CD4-positive, alpha-beta T cell treated with Interleukin-10 for 1 hour (primary cell): Measurements from ENCODE around the gene SMARCC2.
A peak's percentile ranks its signal among the peaks of the same experiment; 100 is the strongest.

Source experiments
- DNase-seq: peaks from one replicate; pipeline ENCODE4 v3.0.0-alpha.2; 2020

The SMARCC2 gene

GRCh38 chr12:56189099-56189917, at the start of gene SMARCC2:
SMARCC2 (minus strand) TSS chr12:56189483; CDS start chr12:56189461, 22 bp downstream.
- DNase-seq: peak; percentile 89

- DNase-seq: no peak
Measured at GRCh38 chr12:56237552-56237951, 48.3 kb upstream of the SMARCC2 start.

GRCh38 chr12:56236985-56237384, 47.7 kb upstream of the SMARCC2 start:
- no peak for DNase-seq

GRCh38 chr12:56236091-56236490, 46.8 kb upstream of the SMARCC2 start:
- no peak for DNase-seq

GRCh38 chr12:56234746-56235436, 45.6 kb upstream of the SMARCC2 start:
- no peak for DNase-seq

- no peak for DNase-seq
Measured at GRCh38 chr12:56231184-56231582, 41.9 kb upstream of the SMARCC2 start.

- DNase-seq: no peak
Measured at GRCh38 chr12:56230432-56231183, 41.3 kb upstream of the SMARCC2 start.

GRCh38 chr12:56229916-56230431, 40.7 kb upstream of the SMARCC2 start, which contains the start of gene SLC39A5:
SLC39A5 (plus strand) TSS chr12:56230051; CDS start chr12:56231275, 1,224 bp downstream.
- DNase-seq: no peak

- no peak for DNase-seq
Measured at GRCh38 chr12:56229082-56229481, 39.8 kb upstream of the SMARCC2 start.

GRCh38 chr12:56224954-56225353, 35.7 kb upstream of the SMARCC2 start:
- DNase-seq: no peak

GRCh38 chr12:56224102-56224701, 34.9 kb upstream of the SMARCC2 start, which contains the start of gene NABP2:
NABP2 (plus strand) TSS chr12:56224342; CDS start chr12:56224857, 515 bp downstream.
- peak; percentile 94 for DNase-seq

GRCh38 chr12:56223571-56224101, 34.4 kb upstream of the SMARCC2 start:
- DNase-seq: peak; percentile 6

- no peak for DNase-seq
Measured at GRCh38 chr12:56222531-56222895, 33.2 kb upstream of the SMARCC2 start.

- DNase-seq: peak; percentile 94
Measured at GRCh38 chr12:56221757-56222530, 32.7 kb upstream of the SMARCC2 start, which contains the start of gene RNF41. RNF41 (minus strand) TSS chr12:56221922; CDS start chr12:56214047, 7,875 bp downstream.

- DNase-seq: no peak
Measured at GRCh38 chr12:56221232-56221756, 32.0 kb upstream of the SMARCC2 start.

- no peak for DNase-seq
Measured at GRCh38 chr12:56220611-56221231, 31.4 kb upstream of the SMARCC2 start.

- no peak for DNase-seq
Measured at GRCh38 chr12:56219840-56220239, 30.6 kb upstream of the SMARCC2 start.

GRCh38 chr12:56216461-56216860, 27.2 kb upstream of the SMARCC2 start:
- no peak for DNase-seq

GRCh38 chr12:56213878-56214277, 24.6 kb upstream of the SMARCC2 start:
- no peak for DNase-seq

GRCh38 chr12:56212361-56212760, 23.1 kb upstream of the SMARCC2 start:
- no peak for DNase-seq

GRCh38 chr12:56208006-56208405, 18.7 kb upstream of the SMARCC2 start:
- DNase-seq: no peak
